ENCODE measurements around the gene RBM4. TPM values are rescaled to one million over a fixed set of nuclear protein-coding genes. Genes with fewer than 3 reads are reported as not detected.

Gene RBM4
- total and polyA plus RNA-seq, 2 of the 13 experiments (the other 11 are each of a cell fraction or from before 2014, with no cell fraction given) = 126 to 136 TPM

GRCh38 chr11:66694732-66695207 is 56.3 kb downstream of the RBM4 start (continued):
- peak; percentile 65 for TF ChIP-seq ZBTB33 (CRISPR knock-in tag; IDR thresholded peaks at IDR 0.05)
- TF ChIP-seq MNT (IDR thresholded peaks at IDR 0.05) = no peak
- TF ChIP-seq ZNF343 (CRISPR knock-in tag; IDR thresholded peaks at IDR 0.05) = 0 out of 2 replicates have a peak, but pooled peaks have one; percentile 40
- no peak for TF ChIP-seq ZNF503 (CRISPR knock-in tag; IDR thresholded peaks at IDR 0.05)
- no peak for TF ChIP-seq ZNF224 (CRISPR knock-in tag; IDR thresholded peaks at IDR 0.05)
- 0 out of 2 replicates have a peak, but pooled peaks have one; percentile 54 for TF ChIP-seq TARDBP (CRISPR knock-in tag; IDR thresholded peaks at IDR 0.05)
- no peak for TF ChIP-seq SETDB1 (CRISPR knock-in tag; IDR thresholded peaks at IDR 0.05; ENCODE audit: borderline replicate concordance)
- peak; percentile 69; the same call in 1 of the 2 replicates for TF ChIP-seq SMAD3 (CRISPR knock-in tag; IDR thresholded peaks at IDR 0.05)
- peak; percentile 62 for TF ChIP-seq SPEN (CRISPR knock-in tag; IDR thresholded peaks at IDR 0.05; ENCODE audit: low read depth)
- TF ChIP-seq ZNF740 (CRISPR knock-in tag; IDR thresholded peaks at IDR 0.05) = no peak
- TF ChIP-seq MAFK (conservative IDR thresholded peaks at IDR 0.05 in 1 of 2, IDR thresholded peaks at IDR 0.05 in 1 of 2; ENCODE audit: low read length in 2 of 2) = peak; percentile 11 to 30; a peak in 1 of 4 replicates
- TF ChIP-seq HOXD1 (CRISPR knock-in tag; IDR thresholded peaks at IDR 0.05) = no peak
- no peak for TF ChIP-seq ZC3H4 (CRISPR knock-in tag; IDR thresholded peaks at IDR 0.05; ENCODE audit: borderline replicate concordance)
- TF ChIP-seq SMAD9 (CRISPR knock-in tag; IDR thresholded peaks at IDR 0.05) = no peak
- no peak for TF ChIP-seq CREB3 (CRISPR knock-in tag; IDR thresholded peaks at IDR 0.05)
- TF ChIP-seq USF2 (IDR thresholded peaks at IDR 0.05; ENCODE audit: low read depth, low read length) = no peak
- TF ChIP-seq USF2 (CRISPR knock-in tag; IDR thresholded peaks at IDR 0.05; ENCODE audit: borderline replicate concordance) = no peak
- TF ChIP-seq HNF1B (CRISPR knock-in tag; IDR thresholded peaks at IDR 0.05) = peak; percentile 84
- TF ChIP-seq POLR2G (IDR thresholded peaks at IDR 0.05; ENCODE audit: low read depth, low read length) = no peak

All from HepG2 (cell line).